Measurements from ENCODE around the gene DNM1L. TPM values are rescaled to one million over a fixed set of nuclear protein-coding genes. Genes with fewer than 3 reads are reported as not detected.

The DNM1L gene
- total and polyA plus RNA-seq, 9 of the 15 experiments (the other 6 are each of a cell fraction or from before 2014, with no cell fraction given) = 24.1 to 82.8 (median 61.5) TPM

DNA sequence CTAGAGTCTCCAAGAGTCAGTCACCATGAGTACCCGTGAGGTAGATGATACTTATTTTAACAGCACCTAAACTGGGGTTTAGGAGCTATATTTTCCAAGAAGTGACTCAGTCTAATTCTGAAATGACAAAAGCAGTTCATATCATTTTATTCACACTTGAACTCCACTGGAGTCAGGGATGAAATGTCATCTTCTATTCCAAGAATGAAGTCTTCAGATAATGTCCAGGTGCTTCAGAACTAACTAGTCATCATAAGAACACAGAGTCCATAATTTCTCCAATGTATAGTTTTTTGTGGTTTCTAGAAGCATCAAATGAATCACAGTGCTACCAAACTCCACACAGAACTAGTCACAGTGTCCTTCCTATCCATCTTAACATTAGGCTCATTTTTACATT lies 13.3 kb downstream of the DNM1L start:
- no peak overlapping the region for H2AFZ ChIP-seq (ENCODE audit: low read depth, low read length)
- H3K27me3 ChIP-seq (ENCODE audit: control insufficient read depth in 2 of 2, insufficient read depth in 2 of 2, low read length in 2 of 2) = no peaks in the 10 kb centered on the region
- no TSS peak for BruUV-seq (replicated peaks)
- H3K9ac ChIP-seq (ENCODE audit: insufficient read depth in 1 of 2, low read depth in 2 of 2, low read length in 2 of 2) = no peak overlapping the region
- H3K4me1 ChIP-seq (replicated peaks in 1 of 2; ENCODE audit: control insufficient read depth in 2 of 2, insufficient read depth in 2 of 2, low read length in 2 of 2) = peaks cover 6 to 8% of the 10 kb centered on the region in 2 experiments; a peak in 2 of 5 replicates
- H4K20me1 ChIP-seq (replicated peaks; ENCODE audit: control insufficient read depth, insufficient read depth, low read length) = no peaks in the 10 kb centered on the region
- H3K9me3 ChIP-seq (replicated peaks; ENCODE audit: control insufficient read depth, insufficient read depth, low read depth, low read length) = no peaks in the 10 kb centered on the region
- in situ Hi-C loops (cut with MboI) (no loop called here), intact Hi-C loops (cut with micrococcal nuclease) (no loop called here)
- ATAC-seq (no peak), DNase-seq (ENCODE audit: extremely low read depth in 1 of 4, low spot score in 3 of 4) (no peak), FAIRE-seq (no peak)
- CTCF ChIA-PET (ENCODE audit: low intra/inter-chr PET ratio) = no interaction called here
- no peak overlapping the region for H3K4me3 ChIP-seq
- H3K79me2 ChIP-seq (ENCODE audit: control insufficient read depth, insufficient read depth, low read length) = peaks cover 97% of the 10 kb centered on the region
- no peak overlapping the region for H3K27ac ChIP-seq (ENCODE audit: extremely low read depth, low read depth, low read length)
- TF ChIP-seq PHF8 (IDR thresholded peaks at IDR 0.05; ENCODE audit: borderline replicate concordance, low read length) = no peak
- H3K9me1 ChIP-seq (ENCODE audit: control insufficient read depth, insufficient read depth, low read length) = no peaks in the 10 kb centered on the region
- 42% methylated on average over 1 of the region's 1 CpG for WGBS (ENCODE audit: insufficient coverage, low coverage, missing lambda C conversion rate)
- POLR2A ChIA-PET = no interaction called here
- no peak overlapping the region for H3K4me2 ChIP-seq (ENCODE audit: insufficient read depth, low read length)
- H3K36me3 ChIP-seq (ENCODE audit: control insufficient read depth, insufficient read depth, low read length) = peaks cover 12% of the 10 kb centered on the region

DNA sequence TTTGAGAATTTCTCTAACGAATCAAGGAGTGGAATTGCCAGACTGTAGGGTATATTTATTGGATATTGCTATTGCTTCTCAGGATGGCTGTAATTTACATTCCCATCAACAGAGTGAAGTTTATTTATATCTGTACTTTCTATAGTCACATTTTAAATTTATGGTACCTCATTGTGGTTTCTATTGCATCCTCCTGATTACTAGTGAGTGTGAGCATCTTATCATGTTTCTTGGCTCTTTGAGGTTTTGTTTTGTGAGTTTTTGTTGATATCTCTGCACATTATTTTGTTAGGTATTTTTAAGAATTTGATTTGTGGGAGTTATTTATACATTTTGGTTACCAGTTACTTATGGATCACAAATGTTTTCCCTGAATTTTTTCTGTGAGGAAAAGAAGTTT lies 13.9 kb downstream of the DNM1L start:
- Histone ChIP-seq H3K9me1 (ENCODE audit: control insufficient read depth, insufficient read depth, low read length) (no peaks in the 10 kb centered on the region), H3K27me3 (ENCODE audit: control insufficient read depth in 2 of 2, insufficient read depth in 2 of 2, low read length in 2 of 2) (no peaks in the 10 kb centered on the region), H3K27ac (ENCODE audit: extremely low read depth, low read depth, low read length) (no peak overlapping the region), H3K4me1 (replicated peaks in 1 of 2; ENCODE audit: control insufficient read depth in 2 of 2, insufficient read depth in 2 of 2, low read length in 2 of 2) (peaks cover 6 to 11% of the 10 kb centered on the region in 2 experiments; a peak in 2 of 5 replicates), H2AFZ (ENCODE audit: low read depth, low read length) (no peak overlapping the region), H3K9ac (ENCODE audit: insufficient read depth in 1 of 2, low read depth in 2 of 2, low read length in 2 of 2) (no peak overlapping the region), H4K20me1 (replicated peaks; ENCODE audit: control insufficient read depth, insufficient read depth, low read length) (no peaks in the 10 kb centered on the region), H3K4me2 (ENCODE audit: insufficient read depth, low read length) (no peak overlapping the region), H3K79me2 (ENCODE audit: control insufficient read depth, insufficient read depth, low read length) (peaks cover 97% of the 10 kb centered on the region), H3K9me3 (replicated peaks; ENCODE audit: control insufficient read depth, insufficient read depth, low read depth, low read length) (no peaks in the 10 kb centered on the region), H3K4me3 (no peak overlapping the region), H3K36me3 (ENCODE audit: control insufficient read depth, insufficient read depth, low read length) (peaks cover 12% of the 10 kb centered on the region)
- no peak for DNase-seq (ENCODE audit: extremely low read depth in 1 of 4, low spot score in 3 of 4)
- no peak for FAIRE-seq
- ChIA-PET CTCF (ENCODE audit: low intra/inter-chr PET ratio) (no interaction called here), POLR2A (interaction anchor here (0.9 kb wide), 1 partner anchor 12 kb away, joined by 3 read pairs; no protein-coding TSS in a partner anchor)
- in situ Hi-C loops (cut with MboI) = no loop called here
- BruUV-seq (replicated peaks) = no TSS peak
- ATAC-seq = no peak
- peak; percentile 44; the same call in 1 of the 2 replicates for TF ChIP-seq TCF3 (CRISPR knock-in tag; IDR thresholded peaks at IDR 0.05)
- TF ChIP-seq FOXA3 (CRISPR knock-in tag; conservative IDR thresholded peaks at IDR 0.05 in 1 of 2, IDR thresholded peaks at IDR 0.05 in 1 of 2) = no peak
- no peak for TF ChIP-seq ZKSCAN1 (IDR thresholded peaks at IDR 0.05; ENCODE audit: low read depth, low read length)
- TF ChIP-seq CBFA2T3 (IDR thresholded peaks at IDR 0.05) = peak; percentile 36
- TF ChIP-seq, protein P1, sequence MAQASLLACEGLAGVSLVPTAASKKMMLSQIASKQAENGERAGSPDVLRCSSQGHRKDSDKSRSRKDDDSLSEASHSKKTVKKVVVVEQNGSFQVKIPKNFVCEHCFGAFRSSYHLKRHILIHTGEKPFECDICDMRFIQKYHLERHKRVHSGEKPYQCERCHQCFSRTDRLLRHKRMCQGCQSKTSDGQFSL (CRISPR knock-in tag; IDR thresholded peaks at IDR 0.05) = no peak
- TF ChIP-seq, protein P1 (tag; IDR thresholded peaks at IDR 0.05) = no peak
- TF ChIP-seq SMARCA4 (IDR thresholded peaks at IDR 0.05) = no peak
- TF ChIP-seq GTF2E2 (tag; IDR thresholded peaks at IDR 0.05) = peak; percentile 22; the same call in 1 of the 2 replicates
- TF ChIP-seq, protein P2, sequence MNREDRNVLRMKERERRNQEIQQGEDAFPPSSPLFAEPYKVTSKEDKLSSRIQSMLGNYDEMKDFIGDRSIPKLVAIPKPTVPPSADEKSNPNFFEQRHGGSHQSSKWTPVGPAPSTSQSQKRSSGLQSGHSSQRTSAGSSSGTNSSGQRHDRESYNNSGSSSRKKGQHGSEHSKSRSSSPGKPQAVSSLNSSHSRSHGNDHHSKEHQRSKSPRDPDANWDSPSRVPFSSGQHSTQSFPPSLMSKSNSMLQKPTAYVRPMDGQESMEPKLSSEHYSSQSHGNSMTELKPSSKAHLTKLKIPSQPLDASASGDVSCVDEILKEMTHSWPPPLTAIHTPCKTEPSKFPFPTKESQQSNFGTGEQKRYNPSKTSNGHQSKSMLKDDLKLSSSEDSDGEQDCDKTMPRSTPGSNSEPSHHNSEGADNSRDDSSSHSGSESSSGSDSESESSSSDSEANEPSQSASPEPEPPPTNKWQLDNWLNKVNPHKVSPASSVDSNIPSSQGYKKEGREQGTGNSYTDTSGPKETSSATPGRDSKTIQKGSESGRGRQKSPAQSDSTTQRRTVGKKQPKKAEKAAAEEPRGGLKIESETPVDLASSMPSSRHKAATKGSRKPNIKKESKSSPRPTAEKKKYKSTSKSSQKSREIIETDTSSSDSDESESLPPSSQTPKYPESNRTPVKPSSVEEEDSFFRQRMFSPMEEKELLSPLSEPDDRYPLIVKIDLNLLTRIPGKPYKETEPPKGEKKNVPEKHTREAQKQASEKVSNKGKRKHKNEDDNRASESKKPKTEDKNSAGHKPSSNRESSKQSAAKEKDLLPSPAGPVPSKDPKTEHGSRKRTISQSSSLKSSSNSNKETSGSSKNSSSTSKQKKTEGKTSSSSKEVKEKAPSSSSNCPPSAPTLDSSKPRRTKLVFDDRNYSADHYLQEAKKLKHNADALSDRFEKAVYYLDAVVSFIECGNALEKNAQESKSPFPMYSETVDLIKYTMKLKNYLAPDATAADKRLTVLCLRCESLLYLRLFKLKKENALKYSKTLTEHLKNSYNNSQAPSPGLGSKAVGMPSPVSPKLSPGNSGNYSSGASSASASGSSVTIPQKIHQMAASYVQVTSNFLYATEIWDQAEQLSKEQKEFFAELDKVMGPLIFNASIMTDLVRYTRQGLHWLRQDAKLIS (CRISPR knock-in tag; IDR thresholded peaks at IDR 0.05) = no peak
- TF ChIP-seq MEIS2 (IDR thresholded peaks at IDR 0.05; ENCODE audit: partially characterized antibody) = peak; percentile 45
- no peak for TF ChIP-seq GATAD2B (IDR thresholded peaks at IDR 0.05; ENCODE audit: borderline replicate concordance)
- intact Hi-C loops (cut with micrococcal nuclease) = no loop called here
- 61% methylated on average over 1 of the region's 1 CpG for WGBS (ENCODE audit: insufficient coverage, low coverage, missing lambda C conversion rate)
